Neutrophil (primary cell): ENCODE measurements around the gene DAB1.

Experiments
- H3K27ac ChIP-seq: fragments of 200-600 bp; sonication (generic); 2 replicates; pipeline ENCODE4 v1.5.1; 2016; ENCODE audit warnings: mild to moderate bottlenecking, moderate library complexity
- H3K27me3 ChIP-seq: fragments of 200-600 bp; sonication (generic); 2 replicates; pipeline ENCODE4 v1.6.0; 2016; ENCODE audit warnings: mild to moderate bottlenecking
- H3K36me3 ChIP-seq: fragments of 200-600 bp; sonication (generic); 2 replicates; pipeline ENCODE4 v1.5.1; 2017
- H3K4me1 ChIP-seq, 2 experiments: fragments of 200-600 bp in 1 of 2; sonication (generic) in 1 of 2; 1 replicate in 1 of 2; 2 replicates in 1 of 2; pipeline versions ENCODE4 v1.5.1 to v1.6.1; 2013 to 2016; ENCODE audit warnings: low read depth in 1 of 2, low read length in 1 of 2, mild to moderate bottlenecking in 1 of 2, moderate library complexity in 1 of 2; ENCODE audit not compliant: control insufficient read depth in 1 of 2, insufficient read depth in 1 of 2
- H3K4me3 ChIP-seq, 2 experiments: fragments of 200-600 bp in 1 of 2; sonication (generic) in 1 of 2; 1 replicate in 1 of 2; 2 replicates in 1 of 2; pipeline ENCODE4 v1.5.1; 2013 to 2016; ENCODE audit warnings: low read depth in 1 of 2, low read length in 1 of 2, mild to moderate bottlenecking in 1 of 2, moderate library complexity in 1 of 2
- H3K9me3 ChIP-seq: fragments of 200-600 bp; sonication (generic); 2 replicates; pipeline ENCODE4 v1.5.1; 2016
- CTCF ChIP-seq: fragments of 200-600 bp; sonication (generic); IDR thresholded peaks from 2 replicates; pipeline ENCODE4 v1.5.1; 2016; ENCODE audit warnings: antibody characterized with exemption

Gene DAB1

GRCh38 chr1:57131701-57132394 is 292.0 kb downstream of the DAB1 start:
- H3K27me3 ChIP-seq = no peaks in the 10 kb centered on the region
- no peak overlapping the region for H3K4me3 ChIP-seq
- no peaks in the 10 kb centered on the region for H3K4me1 ChIP-seq
- H3K9me3 ChIP-seq = no peaks in the 10 kb centered on the region
- no peak overlapping the region for H3K27ac ChIP-seq
- H3K36me3 ChIP-seq = no peaks in the 10 kb centered on the region
- no peak for TF ChIP-seq CTCF

- Histone ChIP-seq H3K27ac (no peak overlapping the region), H3K9me3 (no peaks in the 10 kb centered on the region), H3K36me3 (no peaks in the 10 kb centered on the region), H3K4me3 (no peak overlapping the region), H3K27me3 (no peaks in the 10 kb centered on the region), H3K4me1 (no peaks in the 10 kb centered on the region)
- TF ChIP-seq CTCF = no peak
These were observed 292.6 kb downstream of the DAB1 start for GRCh38 chr1:57131257-57131656.

- Histone ChIP-seq H3K27ac (no peak overlapping the region), H3K4me3 (no peak overlapping the region), H3K9me3 (no peaks in the 10 kb centered on the region), H3K4me1 (no peaks in the 10 kb centered on the region), H3K27me3 (no peaks in the 10 kb centered on the region), H3K36me3 (no peaks in the 10 kb centered on the region)
- no peak for TF ChIP-seq CTCF
These were observed 294.0 kb downstream of the DAB1 start for GRCh38 chr1:57129865-57130264.

GRCh38 chr1:57127976-57128375 is 295.9 kb downstream of the DAB1 start:
- Histone ChIP-seq H3K27me3 (no peaks in the 10 kb centered on the region), H3K27ac (no peak overlapping the region), H3K36me3 (no peaks in the 10 kb centered on the region), H3K9me3 (no peaks in the 10 kb centered on the region), H3K4me1 (no peaks in the 10 kb centered on the region), H3K4me3 (no peak overlapping the region)
- TF ChIP-seq CTCF = no peak

GRCh38 chr1:57124768-57125446 is 299.0 kb downstream of the DAB1 start:
- Histone ChIP-seq H3K4me1 (no peaks in the 10 kb centered on the region), H3K27ac (no peak overlapping the region), H3K4me3 (no peak overlapping the region), H3K36me3 (no peaks in the 10 kb centered on the region), H3K27me3 (no peaks in the 10 kb centered on the region), H3K9me3 (no peaks in the 10 kb centered on the region)
- no peak for TF ChIP-seq CTCF
